ENCODE results near the gene CAND1.

Gene CAND1

DNA sequence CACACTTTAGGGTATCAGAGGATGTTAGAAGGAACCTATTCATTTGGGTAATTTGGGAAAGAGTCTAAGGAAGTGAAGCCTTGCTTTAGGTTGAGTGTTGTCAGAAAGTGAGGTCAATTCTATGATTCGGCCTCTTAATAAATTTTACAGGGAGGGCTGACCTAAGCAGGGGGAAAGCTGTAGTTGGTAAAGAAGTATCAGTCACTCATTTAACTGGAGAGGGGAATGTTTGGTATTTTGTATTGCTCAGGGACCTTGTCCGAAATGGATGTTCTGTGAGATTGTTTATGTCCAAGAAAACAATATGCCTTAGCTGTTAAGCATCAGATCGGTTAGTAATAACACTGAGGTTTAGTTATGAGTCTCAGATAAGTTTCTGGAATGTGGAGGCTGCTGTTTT, 7.3 kb downstream of the CAND1 start:
- Histone ChIP-seq H3K79me2 (ENCODE audit: insufficient read depth, low read length) (peaks cover 99% of the 10 kb centered on the region), H2AFZ (ENCODE audit: low read length) (no peak overlapping the region), H3F3A (ENCODE audit: low read depth) (no peaks in the 10 kb centered on the region), H4K20me1 (ENCODE audit: insufficient read depth, low read length, poor library complexity, severe bottlenecking) (peaks cover 98% of the 10 kb centered on the region), H3K36me3 (ENCODE audit: insufficient read depth, low read length) (peaks cover 7% of the 10 kb centered on the region; the same call in 1 of the 2 replicates), H3K9ac (ENCODE audit: low read depth, low read length, poor library complexity, severe bottlenecking) (no peak overlapping the region), H3K4me3 (ENCODE audit: low read length, poor library complexity, severe bottlenecking) (no peak overlapping the region), H3K9me3 (ENCODE audit: insufficient read depth, low read depth, low read length) (no peaks in the 10 kb centered on the region), H3K4me1 (ENCODE audit: insufficient read depth, low read length, poor library complexity, severe bottlenecking) (peaks cover 64% of the 10 kb centered on the region), H3K9me2 (replicated peaks; ENCODE audit: low read depth, low read length) (no peaks in the 10 kb centered on the region), H3K4me2 (ENCODE audit: low read depth, low read length, poor library complexity, severe bottlenecking) (peak overlapping the region; percentile 82), H3K27me3 (ENCODE audit: insufficient read depth, low read length, poor library complexity, severe bottlenecking) (no peaks in the 10 kb centered on the region)
- TF ChIP-seq, protein P1, sequence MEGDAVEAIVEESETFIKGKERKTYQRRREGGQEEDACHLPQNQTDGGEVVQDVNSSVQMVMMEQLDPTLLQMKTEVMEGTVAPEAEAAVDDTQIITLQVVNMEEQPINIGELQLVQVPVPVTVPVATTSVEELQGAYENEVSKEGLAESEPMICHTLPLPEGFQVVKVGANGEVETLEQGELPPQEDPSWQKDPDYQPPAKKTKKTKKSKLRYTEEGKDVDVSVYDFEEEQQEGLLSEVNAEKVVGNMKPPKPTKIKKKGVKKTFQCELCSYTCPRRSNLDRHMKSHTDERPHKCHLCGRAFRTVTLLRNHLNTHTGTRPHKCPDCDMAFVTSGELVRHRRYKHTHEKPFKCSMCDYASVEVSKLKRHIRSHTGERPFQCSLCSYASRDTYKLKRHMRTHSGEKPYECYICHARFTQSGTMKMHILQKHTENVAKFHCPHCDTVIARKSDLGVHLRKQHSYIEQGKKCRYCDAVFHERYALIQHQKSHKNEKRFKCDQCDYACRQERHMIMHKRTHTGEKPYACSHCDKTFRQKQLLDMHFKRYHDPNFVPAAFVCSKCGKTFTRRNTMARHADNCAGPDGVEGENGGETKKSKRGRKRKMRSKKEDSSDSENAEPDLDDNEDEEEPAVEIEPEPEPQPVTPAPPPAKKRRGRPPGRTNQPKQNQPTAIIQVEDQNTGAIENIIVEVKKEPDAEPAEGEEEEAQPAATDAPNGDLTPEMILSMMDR (conservative IDR thresholded peaks at IDR 0.05; ENCODE audit: low read length): no peak
- TF ChIP-seq EZH2phosphoT487 (IDR thresholded peaks at IDR 0.05; ENCODE audit: borderline replicate concordance): no peak

DNA sequence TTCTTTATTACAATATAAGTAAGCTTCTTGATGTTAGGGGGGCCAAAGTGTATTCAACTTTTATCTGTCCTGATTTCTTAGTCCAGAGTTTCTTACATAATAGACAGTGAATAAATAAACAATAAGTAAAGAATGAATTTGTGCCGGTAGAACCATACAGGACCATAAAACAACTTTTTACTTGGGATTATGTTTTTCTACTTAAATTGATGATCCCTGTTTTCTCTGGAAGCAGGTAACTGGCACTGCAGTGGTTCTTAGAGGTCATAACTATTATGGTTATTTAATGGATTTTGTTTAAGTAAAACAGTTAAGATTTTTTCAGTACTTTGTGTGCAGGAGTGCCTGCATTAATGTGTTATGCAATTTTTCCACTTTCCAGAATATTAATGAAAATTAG, 10.5 kb downstream of the CAND1 start:
- TF ChIP-seq, protein P1 (conservative IDR thresholded peaks at IDR 0.05; ENCODE audit: low read length): no peak
- no peak for TF ChIP-seq EZH2phosphoT487 (IDR thresholded peaks at IDR 0.05; ENCODE audit: borderline replicate concordance)
- peaks cover 98% of the 10 kb centered on the region for H4K20me1 ChIP-seq (ENCODE audit: insufficient read depth, low read length, poor library complexity, severe bottlenecking)
- no peaks in the 10 kb centered on the region for H3K27me3 ChIP-seq (ENCODE audit: insufficient read depth, low read length, poor library complexity, severe bottlenecking)
- H3K4me1 ChIP-seq (ENCODE audit: insufficient read depth, low read length, poor library complexity, severe bottlenecking): peaks cover 36% of the 10 kb centered on the region
- H3F3A ChIP-seq (ENCODE audit: low read depth): no peaks in the 10 kb centered on the region
- H3K9ac ChIP-seq (ENCODE audit: low read depth, low read length, poor library complexity, severe bottlenecking): no peak overlapping the region
- H3K4me2 ChIP-seq (ENCODE audit: low read depth, low read length, poor library complexity, severe bottlenecking): peak overlapping the region; percentile 20
- no peaks in the 10 kb centered on the region for H3K9me3 ChIP-seq (ENCODE audit: insufficient read depth, low read depth, low read length)
- no peaks in the 10 kb centered on the region for H3K9me2 ChIP-seq (replicated peaks; ENCODE audit: low read depth, low read length)
- no peak overlapping the region for H2AFZ ChIP-seq (ENCODE audit: low read length)
- H3K36me3 ChIP-seq (ENCODE audit: insufficient read depth, low read length): peaks cover 33% of the 10 kb centered on the region
- no peak overlapping the region for H3K4me3 ChIP-seq (ENCODE audit: low read length, poor library complexity, severe bottlenecking)
- peaks cover 94% of the 10 kb centered on the region for H3K79me2 ChIP-seq (ENCODE audit: insufficient read depth, low read length)

DNA sequence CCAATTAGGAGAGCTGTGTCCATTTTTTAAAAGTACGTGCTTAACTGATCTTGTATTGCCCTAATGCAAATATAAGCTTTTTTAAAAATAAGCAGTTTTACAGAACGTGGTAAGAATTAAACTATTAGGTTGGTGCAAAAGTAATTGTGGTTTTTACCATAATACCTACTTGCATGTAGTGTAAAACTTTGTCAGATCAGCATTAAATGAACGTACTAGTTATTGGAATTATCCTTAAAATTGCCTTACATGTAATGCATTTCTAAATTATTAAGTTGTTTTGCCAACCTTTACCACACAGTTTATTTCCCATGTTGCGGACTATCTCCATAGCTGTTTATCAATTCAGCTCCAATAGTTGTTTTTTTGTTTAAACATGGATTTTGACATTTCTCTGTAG, 10.9 kb downstream of the CAND1 start:
- Histone ChIP-seq H3K9ac (ENCODE audit: low read depth, low read length, poor library complexity, severe bottlenecking) (no peak overlapping the region), H3K36me3 (ENCODE audit: insufficient read depth, low read length) (peaks cover 36% of the 10 kb centered on the region), H3K9me2 (replicated peaks; ENCODE audit: low read depth, low read length) (no peaks in the 10 kb centered on the region), H4K20me1 (ENCODE audit: insufficient read depth, low read length, poor library complexity, severe bottlenecking) (peaks cover 98% of the 10 kb centered on the region), H3K79me2 (ENCODE audit: insufficient read depth, low read length) (peaks cover 94% of the 10 kb centered on the region), H3F3A (ENCODE audit: low read depth) (no peaks in the 10 kb centered on the region), H3K4me2 (ENCODE audit: low read depth, low read length, poor library complexity, severe bottlenecking) (peak overlapping the region; percentile 20), H3K4me1 (ENCODE audit: insufficient read depth, low read length, poor library complexity, severe bottlenecking) (peaks cover 32% of the 10 kb centered on the region), H3K4me3 (ENCODE audit: low read length, poor library complexity, severe bottlenecking) (no peak overlapping the region), H2AFZ (ENCODE audit: low read length) (no peak overlapping the region), H3K9me3 (ENCODE audit: insufficient read depth, low read depth, low read length) (no peaks in the 10 kb centered on the region), H3K27me3 (ENCODE audit: insufficient read depth, low read length, poor library complexity, severe bottlenecking) (no peaks in the 10 kb centered on the region)
- no peak for TF ChIP-seq EZH2phosphoT487 (IDR thresholded peaks at IDR 0.05; ENCODE audit: borderline replicate concordance)
- TF ChIP-seq, protein P1 (conservative IDR thresholded peaks at IDR 0.05; ENCODE audit: low read length): no peak
